ENCODE data around the gene FOXL3.

GRCh38 chr7:247636-248035, 42.3 kb upstream of the FOXL3 start:
- TF ChIP-seq SIN3A (IDR thresholded peaks at IDR 0.05; ENCODE audit: low read depth) (no peak), ZFX (IDR thresholded peaks at IDR 0.05) (no peak), CTCF (IDR thresholded peaks at IDR 0.05 in 2 of 3, conservative IDR thresholded peaks at IDR 0.05 in 1 of 3; ENCODE audit: borderline replicate concordance in 1 of 3, insufficient read depth in 1 of 3, low read depth in 2 of 3, low read length in 2 of 3) (no peak), CEBPB (IDR thresholded peaks at IDR 0.05; ENCODE audit: low read depth) (no peak), MAX (IDR thresholded peaks at IDR 0.05) (no peak), FOSL1 (IDR thresholded peaks at IDR 0.05; ENCODE audit: low read depth) (no peak), REST (IDR thresholded peaks at IDR 0.05; ENCODE audit: low read depth) (no peak)
